HEK293 (cell line): ENCODE measurements around the gene EPHA6.

Experiments used
- CTCF ChIA-PET: fragments of 350-600 bp; formaldehyde crosslinking; extraction: SDS; loops from one replicate; lab custom pipeline; 2021; ENCODE audit warnings: antibody characterized with exemption; lab: Yijun Ruan, JAX
- POLR2A ChIA-PET: fragments of 300-600 bp; formaldehyde crosslinking; extraction: SDS; loops from one replicate; lab custom pipeline; 2020; ENCODE audit warnings: antibody characterized with exemption, inconsistent platforms; lab: Yijun Ruan, JAX
- H3K27ac ChIP-seq: fragments of 200-500 bp; sonication (Bioruptor generic); 2 replicates; pipeline ENCODE4 v1.5.1; 2014; ENCODE audit warnings: low read depth, low read length, control low read depth, inconsistent platforms; ENCODE audit errors: extremely low read depth
- H3K36me3 ChIP-seq, 2 experiments: fragments of 200-500 bp in 1 of 2; sonication (Bioruptor generic) in 1 of 2; 1 replicate in 1 of 2; 2 replicates in 1 of 2; pipeline ENCODE4 v1.5.1; 2014 to 2017; ENCODE audit warnings: inconsistent platforms in 2 of 2, low read length in 2 of 2; ENCODE audit not compliant: control insufficient read depth in 2 of 2, insufficient read depth in 1 of 2
- H3K4me1 ChIP-seq: fragments of 200-500 bp; sonication (Bioruptor generic); 2 replicates; pipeline ENCODE4 v1.5.1; 2014; ENCODE audit warnings: mild to moderate bottlenecking, low read length, inconsistent platforms; ENCODE audit not compliant: control insufficient read depth, insufficient read depth
- H3K4me3 ChIP-seq: 2 replicates; pipeline ENCODE4 v1.5.1; 2011; ENCODE audit warnings: low read depth, mild to moderate bottlenecking, control low read depth, low read length, moderate library complexity
- H3K9me3 ChIP-seq: fragments of 200-500 bp; sonication (Bioruptor generic); 2 replicates; pipeline ENCODE4 v1.5.1; 2014; ENCODE audit warnings: low read depth, low read length, inconsistent platforms; ENCODE audit not compliant: control insufficient read depth, insufficient read depth
- BCL11B ChIP-seq: fragments of 450-650 bp; formaldehyde crosslinking; IDR thresholded peaks from 2 replicates; pipeline ENCODE4 v1.5.1; 2016; ENCODE audit warnings: low read depth, missing biosample characterization, missing genetic modification characterization
- MZF1 ChIP-seq: fragments of 450-650 bp; formaldehyde crosslinking; IDR thresholded peaks from 2 replicates; pipeline ENCODE4 v1.5.1; 2017; ENCODE audit warnings: missing biosample characterization, missing genetic modification characterization, borderline replicate concordance
- SALL2 ChIP-seq: fragments of 450-650 bp; formaldehyde crosslinking; IDR thresholded peaks from 2 replicates; pipeline ENCODE4 v1.5.0; 2017; ENCODE audit warnings: missing biosample characterization, mild to moderate bottlenecking, missing genetic modification characterization, borderline replicate concordance
- SP7 ChIP-seq: fragments of 450-650 bp; formaldehyde crosslinking; IDR thresholded peaks from 2 replicates; pipeline ENCODE4 v1.5.1; 2016; ENCODE audit warnings: missing biosample characterization, missing genetic modification characterization
- ZFP69B ChIP-seq: fragments of 450-650 bp; formaldehyde crosslinking; IDR thresholded peaks from 2 replicates; pipeline ENCODE4 v1.5.1; 2016; ENCODE audit warnings: missing biosample characterization, missing genetic modification characterization
- ZNF146 ChIP-seq: fragments of 450-650 bp; formaldehyde crosslinking; IDR thresholded peaks from 2 replicates; pipeline ENCODE4 v1.5.1; 2016; ENCODE audit warnings: missing biosample characterization, missing genetic modification characterization
- ZNF16 ChIP-seq: fragments of 450-650 bp; formaldehyde crosslinking; IDR thresholded peaks from 2 replicates; pipeline ENCODE4 v1.5.1; 2016; ENCODE audit warnings: low read depth, missing biosample characterization, missing genetic modification characterization
- ZNF223 ChIP-seq: fragments of 450-650 bp; formaldehyde crosslinking; IDR thresholded peaks from 2 replicates; pipeline ENCODE4 v1.5.1; 2016; ENCODE audit warnings: missing biosample characterization, missing genetic modification characterization
- ZNF24 ChIP-seq: fragments of 450-650 bp; formaldehyde crosslinking; IDR thresholded peaks from 2 replicates; pipeline ENCODE4 v1.5.1; 2016; ENCODE audit warnings: missing biosample characterization, missing genetic modification characterization
- ZNF548 ChIP-seq: fragments of 450-650 bp; formaldehyde crosslinking; IDR thresholded peaks from 2 replicates; pipeline ENCODE4 v1.5.1; 2016; ENCODE audit warnings: missing biosample characterization, missing genetic modification characterization
- ZNF558 ChIP-seq: fragments of 450-650 bp; formaldehyde crosslinking; IDR thresholded peaks from 2 replicates; pipeline ENCODE4 v1.5.1; 2016; ENCODE audit warnings: missing biosample characterization, missing genetic modification characterization
- ZNF560 ChIP-seq: fragments of 450-650 bp; formaldehyde crosslinking; IDR thresholded peaks from 2 replicates; pipeline ENCODE4 v1.5.1; 2017; ENCODE audit warnings: missing biosample characterization, missing genetic modification characterization, borderline replicate concordance
- ZNF596 ChIP-seq: fragments of 450-650 bp; IDR thresholded peaks from 2 replicates; pipeline ENCODE4 v1.5.0; 2018; ENCODE audit warnings: missing biosample characterization, mild to moderate bottlenecking, missing genetic modification characterization, moderate library complexity
- ZNF626 ChIP-seq: fragments of 450-650 bp; sonication (Bioruptor Pico); formaldehyde crosslinking; IDR thresholded peaks from 2 replicates; pipeline ENCODE4 v1.5.1; 2018; ENCODE audit warnings: missing biosample characterization, missing genetic modification characterization, inconsistent platforms
- ZNF670 ChIP-seq: fragments of 450-650 bp; formaldehyde crosslinking; IDR thresholded peaks from 2 replicates; pipeline ENCODE4 v1.5.1; 2016; ENCODE audit warnings: missing biosample characterization, missing genetic modification characterization, low read depth
- ZNF76 ChIP-seq: fragments of 450-650 bp; formaldehyde crosslinking; IDR thresholded peaks from 2 replicates; pipeline ENCODE4; 2016; ENCODE audit warnings: low read depth, missing biosample characterization, missing genetic modification characterization, borderline replicate concordance
- ZNF837 ChIP-seq: fragments of 450-650 bp; formaldehyde crosslinking; IDR thresholded peaks from 2 replicates; pipeline ENCODE4 v1.5.1; 2016; ENCODE audit warnings: missing biosample characterization, missing genetic modification characterization
- ZNF843 ChIP-seq: fragments of 450-650 bp; formaldehyde crosslinking; IDR thresholded peaks from 2 replicates; pipeline ENCODE4 v1.5.1; 2016; ENCODE audit warnings: missing biosample characterization, missing genetic modification characterization
- TF ChIP-seq, protein P1 (sequence below): fragments of 450-650 bp; formaldehyde crosslinking; IDR thresholded peaks from 2 replicates; pipeline ENCODE4 v1.5.1; 2016; ENCODE audit warnings: missing biosample characterization, missing genetic modification characterization
- TF ChIP-seq, protein P2 (sequence below): fragments of 450-650 bp; formaldehyde crosslinking; IDR thresholded peaks from 2 replicates; pipeline ENCODE4 v1.5.1; 2016; ENCODE audit warnings: missing biosample characterization, missing genetic modification characterization
- TF ChIP-seq, protein P3 (sequence below): fragments of 450-650 bp; IDR thresholded peaks from 2 replicates; pipeline ENCODE4 v1.5.1; 2018; ENCODE audit warnings: missing biosample characterization, mild to moderate bottlenecking, missing genetic modification characterization
- TF ChIP-seq, protein P4 (sequence below): fragments of 450-650 bp; formaldehyde crosslinking; IDR thresholded peaks from 2 replicates; pipeline ENCODE4 v1.5.1; 2017; ENCODE audit warnings: missing biosample characterization, missing genetic modification characterization
- TF ChIP-seq, protein P5 (sequence below): fragments of 450-650 bp; formaldehyde crosslinking; IDR thresholded peaks from 2 replicates; pipeline ENCODE4 v1.5.0; 2017; ENCODE audit warnings: missing biosample characterization, missing genetic modification characterization, borderline replicate concordance
- TF ChIP-seq, protein P6 (sequence below): fragments of 450-650 bp; formaldehyde crosslinking; IDR thresholded peaks from 2 replicates; pipeline ENCODE4 v1.5.1; 2016; ENCODE audit warnings: missing biosample characterization, missing genetic modification characterization

Gene EPHA6

DNA sequence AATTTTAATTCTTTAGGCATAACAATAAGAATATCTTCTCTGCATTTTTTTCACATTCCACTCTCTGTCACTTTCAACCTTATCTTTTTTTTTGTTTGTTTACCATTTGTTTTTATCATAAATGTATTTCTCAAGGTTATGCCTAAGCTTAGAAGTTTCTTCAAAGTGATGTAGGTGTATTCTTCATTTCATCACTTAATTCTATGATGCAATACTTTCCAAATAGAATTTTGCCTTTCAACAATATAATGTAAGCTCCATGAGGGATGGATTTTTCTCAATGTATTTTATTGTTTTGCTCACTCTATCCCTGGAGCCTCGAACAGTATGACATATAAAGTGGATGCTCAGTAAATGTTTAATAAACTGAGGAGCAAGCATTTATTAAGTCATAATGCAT lies 444.9 kb downstream of the EPHA6 start:
- ChIA-PET CTCF (no interaction called here), POLR2A (no interaction called here)
- H3K4me1 ChIP-seq = no peaks in the 10 kb centered on the region
- H3K27ac ChIP-seq = no peak overlapping the region
- TF ChIP-seq BCL11B (tag by site-specific recombination) = no peak
- TF ChIP-seq SP7 (tag by site-specific recombination) = no peak
- TF ChIP-seq, protein P1, sequence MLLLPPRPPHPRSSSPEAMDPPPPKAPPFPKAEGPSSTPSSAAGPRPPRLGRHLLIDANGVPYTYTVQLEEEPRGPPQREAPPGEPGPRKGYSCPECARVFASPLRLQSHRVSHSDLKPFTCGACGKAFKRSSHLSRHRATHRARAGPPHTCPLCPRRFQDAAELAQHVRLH (tag by site-specific recombination) = no peak
- TF ChIP-seq, protein P2, sequence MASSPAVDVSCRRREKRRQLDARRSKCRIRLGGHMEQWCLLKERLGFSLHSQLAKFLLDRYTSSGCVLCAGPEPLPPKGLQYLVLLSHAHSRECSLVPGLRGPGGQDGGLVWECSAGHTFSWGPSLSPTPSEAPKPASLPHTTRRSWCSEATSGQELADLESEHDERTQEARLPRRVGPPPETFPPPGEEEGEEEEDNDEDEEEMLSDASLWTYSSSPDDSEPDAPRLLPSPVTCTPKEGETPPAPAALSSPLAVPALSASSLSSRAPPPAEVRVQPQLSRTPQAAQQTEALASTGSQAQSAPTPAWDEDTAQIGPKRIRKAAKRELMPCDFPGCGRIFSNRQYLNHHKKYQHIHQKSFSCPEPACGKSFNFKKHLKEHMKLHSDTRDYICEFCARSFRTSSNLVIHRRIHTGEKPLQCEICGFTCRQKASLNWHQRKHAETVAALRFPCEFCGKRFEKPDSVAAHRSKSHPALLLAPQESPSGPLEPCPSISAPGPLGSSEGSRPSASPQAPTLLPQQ (tag by site-specific recombination) = no peak
- no peak for TF ChIP-seq ZNF24
- no peak for TF ChIP-seq ZNF837 (tag by site-specific recombination)
- TF ChIP-seq, protein P3, sequence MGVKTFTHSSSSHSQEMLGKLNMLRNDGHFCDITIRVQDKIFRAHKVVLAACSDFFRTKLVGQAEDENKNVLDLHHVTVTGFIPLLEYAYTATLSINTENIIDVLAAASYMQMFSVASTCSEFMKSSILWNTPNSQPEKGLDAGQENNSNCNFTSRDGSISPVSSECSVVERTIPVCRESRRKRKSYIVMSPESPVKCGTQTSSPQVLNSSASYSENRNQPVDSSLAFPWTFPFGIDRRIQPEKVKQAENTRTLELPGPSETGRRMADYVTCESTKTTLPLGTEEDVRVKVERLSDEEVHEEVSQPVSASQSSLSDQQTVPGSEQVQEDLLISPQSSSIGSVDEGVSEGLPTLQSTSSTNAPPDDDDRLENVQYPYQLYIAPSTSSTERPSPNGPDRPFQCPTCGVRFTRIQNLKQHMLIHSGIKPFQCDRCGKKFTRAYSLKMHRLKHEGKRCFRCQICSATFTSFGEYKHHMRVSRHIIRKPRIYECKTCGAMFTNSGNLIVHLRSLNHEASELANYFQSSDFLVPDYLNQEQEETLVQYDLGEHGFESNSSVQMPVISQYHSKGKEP (tag by site-specific recombination) = no peak
- no peak for TF ChIP-seq ZNF670 (tag by site-specific recombination)
- TF ChIP-seq ZNF626 = no peak
- no peak for TF ChIP-seq ZNF843
- TF ChIP-seq ZNF560 (tag by site-specific recombination) = no peak
- TF ChIP-seq, protein P4, sequence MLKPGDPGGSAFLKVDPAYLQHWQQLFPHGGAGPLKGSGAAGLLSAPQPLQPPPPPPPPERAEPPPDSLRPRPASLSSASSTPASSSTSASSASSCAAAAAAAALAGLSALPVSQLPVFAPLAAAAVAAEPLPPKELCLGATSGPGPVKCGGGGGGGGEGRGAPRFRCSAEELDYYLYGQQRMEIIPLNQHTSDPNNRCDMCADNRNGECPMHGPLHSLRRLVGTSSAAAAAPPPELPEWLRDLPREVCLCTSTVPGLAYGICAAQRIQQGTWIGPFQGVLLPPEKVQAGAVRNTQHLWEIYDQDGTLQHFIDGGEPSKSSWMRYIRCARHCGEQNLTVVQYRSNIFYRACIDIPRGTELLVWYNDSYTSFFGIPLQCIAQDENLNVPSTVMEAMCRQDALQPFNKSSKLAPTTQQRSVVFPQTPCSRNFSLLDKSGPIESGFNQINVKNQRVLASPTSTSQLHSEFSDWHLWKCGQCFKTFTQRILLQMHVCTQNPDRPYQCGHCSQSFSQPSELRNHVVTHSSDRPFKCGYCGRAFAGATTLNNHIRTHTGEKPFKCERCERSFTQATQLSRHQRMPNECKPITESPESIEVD = no peak
- no peak for TF ChIP-seq SALL2 (tag by site-specific recombination)
- TF ChIP-seq ZFP69B (tag by site-specific recombination) = no peak
- TF ChIP-seq ZNF558 = no peak
- TF ChIP-seq ZNF76 (tag by site-specific recombination) = no peak
- TF ChIP-seq ZNF16 (tag by site-specific recombination) = no peak
- no peak for TF ChIP-seq ZNF223
- H3K4me3 ChIP-seq = no peak overlapping the region
- no peaks in the 10 kb centered on the region for H3K9me3 ChIP-seq
- H3K36me3 ChIP-seq = no peaks in the 10 kb centered on the region

DNA sequence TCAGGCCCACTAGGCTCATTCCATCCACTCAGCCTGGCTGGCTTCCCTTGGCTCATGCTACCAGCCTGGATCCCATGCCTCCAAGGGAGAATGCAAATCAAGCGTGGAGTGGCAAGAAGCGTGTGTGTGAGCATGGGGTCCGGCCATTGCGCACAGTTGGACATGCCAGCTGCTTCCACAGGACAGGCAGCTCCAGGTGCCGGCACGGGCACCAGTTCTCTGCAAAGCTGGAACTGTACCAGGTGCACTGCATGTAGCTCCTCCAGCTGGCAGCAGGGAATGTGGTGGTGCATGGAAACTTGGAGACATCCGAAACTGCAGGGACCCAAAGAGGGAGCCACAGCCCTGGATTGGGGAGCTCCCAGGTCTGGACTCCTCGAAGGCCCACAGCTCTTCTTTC lies 449.8 kb downstream of the EPHA6 start:
- Histone ChIP-seq H3K36me3 (no peaks in the 10 kb centered on the region), H3K4me1 (no peaks in the 10 kb centered on the region), H3K9me3 (no peaks in the 10 kb centered on the region), H3K4me3 (no peak overlapping the region), H3K27ac (no peak overlapping the region)
- ChIA-PET CTCF (interaction anchor here (0.6 kb wide), 1 partner anchor 33 kb away, joined by 8 read pairs; no protein-coding TSS in a partner anchor), POLR2A (no interaction called here)
- no peak for TF ChIP-seq ZNF146 (tag by site-specific recombination)
- no peak for TF ChIP-seq MZF1 (tag by site-specific recombination)
- TF ChIP-seq ZNF24 = no peak
- TF ChIP-seq, protein P5, sequence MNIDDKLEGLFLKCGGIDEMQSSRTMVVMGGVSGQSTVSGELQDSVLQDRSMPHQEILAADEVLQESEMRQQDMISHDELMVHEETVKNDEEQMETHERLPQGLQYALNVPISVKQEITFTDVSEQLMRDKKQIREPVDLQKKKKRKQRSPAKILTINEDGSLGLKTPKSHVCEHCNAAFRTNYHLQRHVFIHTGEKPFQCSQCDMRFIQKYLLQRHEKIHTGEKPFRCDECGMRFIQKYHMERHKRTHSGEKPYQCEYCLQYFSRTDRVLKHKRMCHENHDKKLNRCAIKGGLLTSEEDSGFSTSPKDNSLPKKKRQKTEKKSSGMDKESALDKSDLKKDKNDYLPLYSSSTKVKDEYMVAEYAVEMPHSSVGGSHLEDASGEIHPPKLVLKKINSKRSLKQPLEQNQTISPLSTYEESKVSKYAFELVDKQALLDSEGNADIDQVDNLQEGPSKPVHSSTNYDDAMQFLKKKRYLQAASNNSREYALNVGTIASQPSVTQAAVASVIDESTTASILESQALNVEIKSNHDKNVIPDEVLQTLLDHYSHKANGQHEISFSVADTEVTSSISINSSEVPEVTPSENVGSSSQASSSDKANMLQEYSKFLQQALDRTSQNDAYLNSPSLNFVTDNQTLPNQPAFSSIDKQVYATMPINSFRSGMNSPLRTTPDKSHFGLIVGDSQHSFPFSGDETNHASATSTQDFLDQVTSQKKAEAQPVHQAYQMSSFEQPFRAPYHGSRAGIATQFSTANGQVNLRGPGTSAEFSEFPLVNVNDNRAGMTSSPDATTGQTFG = no peak
- TF ChIP-seq, protein P6, sequence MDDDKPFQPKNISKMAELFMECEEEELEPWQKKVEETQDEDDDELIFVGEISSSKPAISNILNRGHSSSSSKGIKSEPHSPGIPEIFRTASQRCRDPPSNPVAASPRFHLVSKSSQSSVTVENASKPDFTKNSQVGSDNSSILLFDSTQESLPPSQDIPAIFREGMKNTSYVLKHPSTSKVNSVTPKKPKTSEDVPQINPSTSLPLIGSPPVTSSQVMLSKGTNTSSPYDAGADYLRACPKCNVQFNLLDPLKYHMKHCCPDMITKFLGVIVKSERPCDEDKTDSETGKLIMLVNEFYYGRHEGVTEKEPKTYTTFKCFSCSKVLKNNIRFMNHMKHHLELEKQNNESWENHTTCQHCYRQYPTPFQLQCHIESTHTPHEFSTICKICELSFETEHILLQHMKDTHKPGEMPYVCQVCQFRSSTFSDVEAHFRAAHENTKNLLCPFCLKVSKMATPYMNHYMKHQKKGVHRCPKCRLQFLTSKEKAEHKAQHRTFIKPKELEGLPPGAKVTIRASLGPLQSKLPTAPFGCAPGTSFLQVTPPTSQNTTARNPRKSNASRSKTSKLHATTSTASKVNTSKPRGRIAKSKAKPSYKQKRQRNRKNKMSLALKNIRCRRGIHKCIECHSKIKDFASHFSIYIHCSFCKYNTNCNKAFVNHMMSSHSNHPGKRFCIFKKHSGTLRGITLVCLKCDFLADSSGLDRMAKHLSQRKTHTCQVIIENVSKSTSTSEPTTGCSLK = no peak
- TF ChIP-seq ZNF596 = no peak
- no peak for TF ChIP-seq ZNF548 (tag by site-specific recombination)
